SIG-M5 treated with dmso at 0.1 percent for 504 hours (cell line): Measurements from ENCODE around the gene DHX30.
A peak's percentile ranks its signal among the peaks of the same experiment; 100 is the strongest.

Experiments used
- DNase-seq: peaks from one replicate; lab custom pipeline; 2025; ENCODE audit not compliant: unreplicated experiment; lab: John Stamatoyannopoulos, UW

DHX30 gene

GRCh38 chr3:47803480-47804025, 615 bp downstream of the DHX30 start:
- no peak for DNase-seq

GRCh38 chr3:47804577-47804976, 1.6 kb downstream of the DHX30 start:
- no peak for DNase-seq

GRCh38 chr3:47813551-47814177, 10.7 kb downstream of the DHX30 start:
- DNase-seq, result no peak

DNA sequence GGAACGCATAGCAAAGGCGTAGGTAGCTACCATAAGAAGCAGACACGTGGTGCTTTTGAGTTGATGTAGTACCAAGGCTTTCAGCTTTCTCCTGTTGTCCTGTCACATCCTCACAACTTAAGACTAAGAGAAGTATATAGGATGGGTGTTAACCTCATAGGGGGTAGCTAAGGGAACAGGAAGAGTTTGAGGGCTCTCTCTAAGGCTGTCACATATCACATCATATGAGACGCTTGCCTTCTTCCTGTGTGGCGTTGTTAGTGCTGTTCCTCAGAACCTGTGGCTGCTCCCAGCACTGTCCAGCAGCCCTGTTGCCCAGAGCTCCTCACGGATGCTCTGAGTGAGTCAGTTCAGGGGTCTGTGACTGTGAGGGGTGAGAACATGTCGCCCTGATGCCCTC, 14.7 kb downstream of the DHX30 start:
- no peak for DNase-seq

DNA sequence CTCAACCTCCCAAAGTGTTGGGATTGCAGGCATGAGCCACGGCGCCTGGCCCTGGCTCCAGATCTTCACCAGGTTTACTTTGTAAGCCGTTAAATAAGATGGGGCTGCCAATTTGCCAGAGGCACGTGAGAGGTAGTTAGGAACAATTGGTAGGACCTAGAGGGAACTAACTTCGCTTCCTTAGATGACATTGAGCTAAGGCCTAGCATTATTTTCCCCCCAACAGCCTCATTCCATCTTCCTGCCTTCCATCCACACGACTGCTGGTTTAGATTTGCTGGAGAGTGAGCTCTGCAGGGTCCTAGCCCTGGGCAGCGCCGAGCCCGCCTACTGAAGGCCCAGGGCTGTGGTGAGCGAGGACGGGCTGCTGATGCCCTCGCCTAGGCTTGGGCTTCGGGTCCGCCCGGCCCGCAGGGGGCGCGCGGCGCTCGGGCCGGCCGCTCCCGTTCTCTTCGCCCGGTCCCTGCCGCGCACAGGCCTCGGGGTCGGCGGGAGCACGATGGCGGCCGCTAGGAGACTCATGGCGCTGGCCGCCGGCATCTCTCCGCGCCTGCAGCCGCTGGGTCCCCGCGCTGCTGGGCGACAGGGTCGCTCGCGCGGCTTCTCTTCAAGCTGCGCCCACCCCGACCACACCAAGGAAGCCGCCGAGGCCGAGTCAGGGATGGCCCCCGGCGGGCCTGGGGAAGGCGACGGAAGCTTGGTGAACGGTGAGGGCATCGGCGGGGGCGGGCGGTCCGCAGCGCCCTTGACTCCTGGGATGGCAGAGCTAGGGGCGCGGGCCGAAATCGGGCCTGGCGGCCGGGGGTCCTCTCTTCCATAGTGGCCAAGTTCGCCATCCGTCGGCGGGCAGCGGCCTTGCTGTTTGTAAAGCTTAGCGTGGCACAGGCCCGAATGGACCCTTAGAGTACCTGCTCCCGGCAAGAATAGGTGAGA, 21.9 kb downstream of the DHX30 start:
- peak; percentile 77 for DNase-seq

DNA sequence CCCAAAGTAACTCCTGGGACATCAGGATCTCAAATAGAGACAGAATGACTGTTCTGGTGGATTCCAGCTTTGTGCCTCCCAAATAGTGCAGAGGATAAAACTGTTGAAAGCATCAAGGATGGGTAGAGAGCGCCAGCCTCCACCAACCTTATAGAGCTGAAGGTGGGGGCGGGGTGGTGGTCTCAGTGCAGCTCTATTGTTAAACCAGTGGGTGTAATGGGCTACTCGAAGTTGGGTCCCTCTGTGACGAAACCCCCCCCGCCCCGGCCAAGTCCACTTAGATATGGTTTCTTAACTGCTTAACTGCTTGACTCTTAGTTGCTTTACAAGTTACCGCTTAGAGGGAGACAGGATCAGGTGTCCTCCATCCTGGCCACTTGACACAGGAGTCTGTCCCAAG, 22.7 kb downstream of the DHX30 start:
- DNase-seq, result no peak

DNA sequence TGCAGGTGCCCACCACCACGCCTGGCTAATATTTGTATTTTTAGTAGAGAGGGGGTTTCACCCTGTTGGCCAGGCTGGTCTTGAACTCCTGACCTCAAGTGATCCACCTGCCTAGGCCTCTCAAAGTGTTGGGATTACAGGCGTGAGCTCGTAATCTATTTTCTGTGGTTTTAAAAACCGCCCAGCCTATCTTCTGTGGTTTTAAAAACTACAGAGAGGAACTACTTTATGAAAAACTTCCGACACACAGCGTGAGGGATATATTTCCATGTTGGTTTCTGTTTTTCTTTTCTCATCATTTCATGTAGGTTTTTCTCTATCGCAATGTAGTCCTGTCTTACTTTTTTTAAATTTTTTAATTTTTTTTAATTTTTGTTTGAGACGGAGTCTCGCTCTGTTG, 26.5 kb downstream of the DHX30 start:
- DNase-seq, result peak; percentile 19

DNA sequence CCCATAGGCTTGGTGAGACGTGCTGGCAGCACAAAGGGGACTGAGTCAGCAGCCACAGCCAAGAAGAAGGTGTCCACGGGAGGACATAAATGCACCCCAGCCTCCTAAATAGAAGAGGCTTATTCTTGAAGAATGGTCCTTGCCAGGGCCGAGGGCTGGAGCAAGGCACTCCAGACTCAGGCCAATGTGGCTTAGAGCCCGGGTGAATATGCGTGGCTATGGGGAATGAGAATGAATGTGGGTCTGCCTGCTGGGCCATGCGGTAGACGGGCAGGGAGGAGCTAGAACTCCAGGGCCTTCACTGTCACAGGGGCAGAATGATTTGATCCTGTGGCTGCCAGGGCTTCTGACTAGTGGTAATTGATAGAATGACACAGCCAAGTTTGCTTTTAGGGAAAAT, 34.0 kb downstream of the DHX30 start:
- no peak for DNase-seq

DNA sequence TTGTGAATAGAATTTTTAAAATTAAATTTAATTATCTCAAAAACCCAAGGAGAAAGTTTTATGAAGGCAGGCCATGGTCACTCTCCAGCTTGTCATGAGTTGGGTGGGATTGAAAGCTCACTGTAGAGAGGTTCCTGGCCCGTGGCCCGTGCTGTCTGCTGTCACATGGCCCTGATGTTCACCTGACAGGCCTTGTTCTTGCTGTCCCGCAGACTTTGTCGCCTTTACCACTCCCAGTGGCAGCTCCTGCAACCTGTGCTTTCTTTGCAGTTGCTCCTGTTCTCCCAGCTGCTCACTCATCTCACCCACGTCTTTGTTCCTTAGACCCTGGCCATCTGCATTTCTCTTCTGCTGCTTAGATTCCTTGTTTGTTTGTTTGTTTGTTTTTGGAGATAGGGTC, 35.6 kb downstream of the DHX30 start:
- no peak for DNase-seq

- DNase-seq, result no peak
These were observed 38.9 kb downstream of the DHX30 start for GRCh38 chr3:47841786-47842349.

GRCh38 chr3:47846186-47846879, 43.4 kb downstream of the DHX30 start:
- DNase-seq, result no peak

DNA sequence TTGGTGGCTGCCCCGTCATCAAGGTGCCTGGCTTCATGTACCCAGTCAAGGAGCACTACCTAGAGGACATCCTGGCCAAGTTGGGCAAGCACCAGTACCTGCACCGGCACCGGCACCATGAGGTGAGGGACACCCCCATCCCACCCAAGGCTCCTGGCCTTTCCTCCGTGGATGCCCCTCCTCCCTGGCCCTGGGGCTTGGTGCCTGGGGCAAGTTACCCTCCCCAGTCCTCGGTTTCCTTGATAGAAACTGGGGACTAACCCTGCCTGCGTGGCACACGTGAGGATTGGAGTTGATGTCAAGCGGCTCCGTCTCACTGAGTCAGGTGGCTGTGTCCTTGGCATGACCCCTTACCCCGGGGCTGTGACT, 43.9 kb downstream of the DHX30 start:
- no peak for DNase-seq

DNA sequence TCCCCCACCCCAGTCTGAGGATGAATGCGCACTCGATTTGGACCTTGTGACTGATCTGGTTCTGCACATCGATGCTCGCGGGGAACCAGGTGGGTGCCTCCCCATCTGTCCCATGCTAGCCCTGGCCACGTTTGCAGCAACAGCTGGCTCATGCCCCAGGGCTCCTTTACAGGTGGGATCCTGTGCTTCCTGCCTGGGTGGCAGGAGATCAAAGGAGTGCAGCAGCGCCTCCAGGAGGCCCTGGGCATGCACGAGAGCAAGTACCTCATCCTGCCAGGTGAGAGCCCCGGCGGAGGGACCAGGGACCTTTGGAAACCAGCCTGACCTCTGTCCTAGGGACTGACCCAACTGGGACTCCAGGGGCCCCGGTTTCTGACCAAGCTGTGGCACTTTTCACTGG, 44.3 kb downstream of the DHX30 start:
- no peak for DNase-seq

DNA sequence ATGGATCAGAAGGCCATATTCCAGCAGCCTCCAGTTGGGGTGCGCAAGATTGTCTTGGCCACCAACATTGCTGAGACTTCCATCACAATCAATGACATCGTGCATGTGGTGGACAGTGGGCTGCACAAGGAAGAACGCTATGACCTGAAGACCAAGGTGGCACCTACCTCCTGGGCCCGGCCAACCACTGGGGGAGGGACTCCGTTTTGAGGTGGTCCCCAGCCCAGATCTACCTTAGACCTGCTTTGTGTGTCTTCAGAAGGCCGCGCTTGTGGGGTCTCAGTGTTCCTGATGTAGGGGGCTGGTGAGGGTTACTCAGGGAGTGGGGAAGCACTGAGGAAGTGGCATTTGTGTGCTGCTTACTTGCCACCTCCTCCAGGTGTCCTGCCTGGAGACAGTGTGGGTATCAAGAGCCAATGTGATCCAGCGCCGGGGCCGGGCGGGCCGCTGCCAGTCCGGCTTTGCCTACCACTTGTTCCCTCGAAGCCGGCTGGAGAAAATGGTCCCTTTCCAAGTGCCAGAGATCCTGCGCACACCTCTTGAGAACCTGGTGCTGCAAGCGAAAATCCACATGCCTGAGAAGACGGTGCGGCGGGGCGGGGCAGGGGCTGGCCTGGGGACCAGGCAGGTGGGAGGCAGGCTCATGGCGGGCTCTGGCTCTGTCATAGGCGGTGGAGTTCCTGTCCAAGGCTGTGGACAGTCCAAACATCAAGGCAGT, 45.0 kb downstream of the DHX30 start:
- no peak for DNase-seq

DNA sequence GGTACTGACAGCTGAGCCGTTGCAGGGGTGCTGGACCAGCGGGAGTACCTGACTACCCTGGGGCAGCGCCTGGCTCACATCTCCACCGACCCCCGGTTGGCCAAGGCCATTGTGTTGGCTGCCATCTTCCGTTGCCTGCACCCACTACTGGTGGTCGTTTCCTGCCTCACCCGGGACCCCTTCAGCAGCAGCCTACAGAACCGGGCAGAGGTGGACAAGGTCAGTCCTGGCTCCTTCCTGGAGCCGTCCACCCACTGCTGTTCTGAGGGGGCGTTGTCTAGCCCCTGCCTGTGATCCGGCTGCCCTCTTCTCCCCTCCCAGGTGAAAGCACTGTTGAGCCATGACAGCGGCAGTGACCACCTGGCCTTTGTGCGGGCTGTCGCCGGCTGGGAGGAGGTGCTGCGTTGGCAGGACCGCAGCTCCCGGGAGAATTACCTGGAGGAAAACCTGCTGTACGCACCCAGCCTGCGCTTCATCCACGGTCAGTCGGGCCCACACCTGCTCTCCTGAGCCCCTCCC, 45.7 kb downstream of the DHX30 start:
- DNase-seq, result no peak

DNA sequence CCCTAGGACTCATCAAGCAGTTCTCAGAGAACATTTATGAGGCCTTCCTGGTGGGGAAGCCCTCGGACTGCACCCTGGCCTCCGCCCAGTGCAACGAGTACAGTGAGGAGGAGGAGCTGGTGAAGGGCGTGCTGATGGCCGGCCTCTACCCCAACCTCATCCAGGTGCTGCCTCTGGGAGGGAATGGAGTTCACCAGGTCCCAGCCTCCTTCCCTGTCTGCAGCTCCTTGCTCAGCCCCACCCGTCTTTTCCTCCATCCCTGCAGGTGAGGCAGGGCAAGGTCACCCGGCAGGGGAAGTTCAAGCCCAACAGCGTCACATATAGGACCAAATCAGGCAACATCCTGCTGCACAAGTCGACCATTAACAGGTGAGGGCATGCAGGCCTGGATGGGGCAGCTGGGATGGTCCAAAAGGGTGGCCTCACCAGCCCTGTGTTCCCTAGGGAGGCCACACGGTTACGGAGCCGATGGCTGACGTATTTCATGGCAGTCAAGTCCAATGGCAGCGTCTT, 46.3 kb downstream of the DHX30 start:
- DNase-seq, result no peak

- DNase-seq, result peak; percentile 30
These were observed 47.0 kb downstream of the DHX30 start for GRCh38 chr3:47849699-47850563.

DNA sequence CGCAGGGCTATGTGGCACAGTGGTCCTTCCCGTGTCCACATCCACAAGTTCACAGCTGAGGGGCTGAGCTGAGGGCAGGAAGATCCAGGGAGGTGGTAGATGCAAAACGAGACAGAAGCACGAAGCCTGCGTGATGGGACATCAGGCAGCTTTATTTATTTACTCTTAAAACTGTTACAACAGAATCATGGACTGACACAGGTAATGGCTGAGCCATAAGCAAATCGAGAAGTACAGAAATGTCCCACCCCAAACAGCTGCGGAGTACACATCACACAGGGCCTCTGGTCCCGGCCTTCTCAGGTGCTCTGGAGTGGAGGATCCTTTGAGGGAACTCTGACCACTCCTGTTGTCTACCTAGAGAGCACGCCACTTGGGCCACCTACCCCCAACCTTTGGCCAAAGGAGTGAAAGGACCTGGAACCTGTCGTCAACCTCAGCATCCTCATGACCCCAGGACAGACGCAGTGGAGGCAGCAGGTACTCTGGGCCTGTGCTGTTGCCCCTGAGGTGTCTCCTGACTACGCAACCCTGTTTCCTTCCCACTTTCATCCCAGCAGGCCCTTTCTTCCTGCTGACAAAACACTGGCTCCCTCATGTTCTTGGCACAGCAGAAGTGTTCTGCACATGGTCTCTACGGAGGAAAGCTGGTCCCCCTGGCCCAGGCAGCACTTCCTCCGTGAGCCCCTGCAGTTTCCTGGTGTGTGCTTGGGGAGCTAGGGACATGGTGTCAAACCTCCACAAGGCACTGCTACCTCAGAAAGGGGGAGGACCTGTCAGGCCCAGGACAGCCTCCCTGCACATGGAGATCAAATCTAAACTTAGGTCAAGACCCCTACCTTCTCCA, 47.8 kb downstream of the DHX30 start:
- no peak for DNase-seq
